Right renal pelvis (tissue), 4 donors: ENCODE results near the gene ASAH2. TPM values are rescaled to one million over a fixed set of nuclear protein-coding genes. Genes with fewer than 3 reads are reported as not detected.
"Not testable (repeated sequence)": the region's sequence is repeated elsewhere in the genome, so short reads cannot be mapped to it uniquely, and the experiment has no call there.

Source experiments
- DNase-seq, 4 donors: peaks; one replicate each; pipeline ENCODE4 v3.0.0-alpha.2; 2013; ENCODE audit warnings: low read depth in 4 of 4, low spot score in 3 of 4, missing footprints in 1 of 4
- polyA plus RNA-seq, 4 donors: library from polyadenylated mRNA; unstranded; fragments of 120-200 nt; gene quantifications; one replicate each; pipeline ENCODE4 v1.2.1, GENCODE V29; 2013; ENCODE audit not compliant: insufficient read length in 4 of 4

ASAH2 gene
- polyA plus RNA-seq, 4 donors, result 1.3 to 2.6 (median 2.4) TPM

DNA sequence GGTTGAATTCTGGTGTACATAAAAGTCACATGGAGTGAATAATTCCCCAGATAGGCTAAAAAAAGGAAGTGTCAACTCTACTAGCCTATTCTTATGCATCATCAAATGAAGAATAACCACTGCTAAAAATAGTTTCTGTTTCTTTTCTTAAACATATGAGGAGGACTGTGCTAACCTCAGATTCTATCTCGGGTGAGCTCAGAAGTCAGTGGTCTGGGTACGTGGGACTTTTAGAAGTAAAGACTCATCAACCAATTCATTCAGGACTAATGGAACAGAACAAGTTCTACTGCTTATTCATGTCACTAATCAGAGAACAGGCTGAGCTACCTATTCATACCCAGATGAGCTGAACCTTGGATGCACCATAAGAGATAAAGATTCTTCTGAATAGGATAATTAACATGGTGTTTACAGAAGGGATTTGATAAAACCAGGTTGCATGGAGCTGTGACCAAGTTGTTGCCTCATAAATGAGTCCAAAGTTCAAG is 9.5 kb upstream of the ASAH2 start:
- no peak for DNase-seq

DNA sequence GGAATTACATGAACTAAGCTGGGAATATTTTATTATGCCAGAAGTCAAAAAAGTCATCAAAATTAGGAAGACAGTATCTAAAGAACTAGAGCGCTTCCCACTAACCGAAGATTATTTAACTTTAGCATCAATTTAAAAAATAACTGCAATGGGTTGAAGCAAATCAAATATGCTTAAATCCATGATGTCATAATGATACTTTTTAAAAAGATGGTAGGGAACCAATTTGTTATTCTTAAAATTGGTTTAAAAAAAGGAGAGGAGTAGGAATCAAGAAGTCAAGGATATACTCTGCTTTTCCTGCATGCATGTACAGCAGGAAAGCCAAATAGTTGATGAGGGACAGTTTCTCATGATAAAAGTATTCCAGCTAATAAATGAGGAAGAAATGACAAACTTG is 3.2 kb upstream of the ASAH2 start:
- no peak for DNase-seq

GRCh38 chr10:50250096-50250854 is 1.0 kb downstream of the ASAH2 start:
- no peak for DNase-seq

DNA sequence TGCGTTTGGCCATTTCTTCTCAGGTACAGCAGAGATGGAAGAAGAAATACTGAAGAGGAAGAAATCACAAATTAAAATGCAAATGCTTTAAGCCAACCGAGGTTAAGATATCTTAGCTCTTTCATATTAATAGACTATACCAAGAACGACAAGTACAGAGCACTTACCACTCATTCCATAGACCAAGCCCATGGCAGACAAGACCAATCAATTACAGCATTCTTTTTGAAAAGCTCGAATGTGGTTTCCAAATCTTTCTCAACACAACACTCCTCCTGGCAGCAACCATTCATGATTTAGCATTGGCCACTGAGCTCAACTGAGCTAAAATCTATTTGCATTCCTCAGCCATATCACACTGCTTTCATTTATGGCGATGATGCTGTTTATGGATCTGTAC is 2.7 kb downstream of the ASAH2 start:
- DNase-seq, result no peak

DNA sequence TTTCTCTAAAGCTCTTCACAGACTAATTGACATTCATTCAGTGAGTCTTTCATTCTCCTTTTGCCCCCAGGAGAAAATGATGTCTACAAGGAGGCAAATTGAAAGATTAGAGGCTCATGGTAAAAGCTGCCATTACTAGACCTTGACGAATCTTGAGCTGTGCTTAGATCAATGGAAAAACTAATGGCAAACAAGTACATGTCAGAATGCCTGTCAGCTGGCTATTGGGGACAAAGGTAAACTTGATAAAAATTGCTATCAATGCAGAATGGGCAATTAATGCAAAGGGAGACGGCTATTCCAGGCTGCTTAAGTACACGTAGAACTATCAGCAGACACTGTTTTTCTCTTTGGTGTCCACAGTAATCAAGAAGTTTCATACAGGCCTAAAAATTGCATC is 3.3 kb downstream of the ASAH2 start:
- DNase-seq, result no peak

GRCh38 chr10:50244201-50244600 is 7.1 kb downstream of the ASAH2 start:
- DNase-seq, result no peak

GRCh38 chr10:50242777-50243176 is 8.5 kb downstream of the ASAH2 start:
- no peak for DNase-seq

DNA sequence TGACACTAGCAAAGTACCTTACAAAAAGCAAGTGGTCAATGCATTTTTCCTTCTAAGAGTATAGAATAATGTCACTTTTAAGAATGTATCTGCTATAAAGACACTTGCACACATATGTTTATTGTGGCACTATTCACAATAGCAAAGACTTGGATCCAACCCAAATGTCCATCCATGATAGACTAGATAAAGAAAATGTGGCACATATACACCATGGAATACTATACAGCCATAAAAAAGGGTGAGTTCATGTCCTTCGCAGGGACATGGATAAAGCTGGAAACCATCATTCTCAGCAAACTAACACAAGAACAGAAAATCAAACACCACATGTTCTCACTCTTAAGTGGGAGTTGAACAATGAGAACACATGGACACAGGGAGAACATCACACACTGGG is 9.8 kb downstream of the ASAH2 start:
- not testable (repeated sequence) for DNase-seq

GRCh38 chr10:50234486-50234885 is 16.8 kb downstream of the ASAH2 start:
- DNase-seq, result no peak

GRCh38 chr10:50232261-50232639 is 19.1 kb downstream of the ASAH2 start:
- no peak for DNase-seq

DNA sequence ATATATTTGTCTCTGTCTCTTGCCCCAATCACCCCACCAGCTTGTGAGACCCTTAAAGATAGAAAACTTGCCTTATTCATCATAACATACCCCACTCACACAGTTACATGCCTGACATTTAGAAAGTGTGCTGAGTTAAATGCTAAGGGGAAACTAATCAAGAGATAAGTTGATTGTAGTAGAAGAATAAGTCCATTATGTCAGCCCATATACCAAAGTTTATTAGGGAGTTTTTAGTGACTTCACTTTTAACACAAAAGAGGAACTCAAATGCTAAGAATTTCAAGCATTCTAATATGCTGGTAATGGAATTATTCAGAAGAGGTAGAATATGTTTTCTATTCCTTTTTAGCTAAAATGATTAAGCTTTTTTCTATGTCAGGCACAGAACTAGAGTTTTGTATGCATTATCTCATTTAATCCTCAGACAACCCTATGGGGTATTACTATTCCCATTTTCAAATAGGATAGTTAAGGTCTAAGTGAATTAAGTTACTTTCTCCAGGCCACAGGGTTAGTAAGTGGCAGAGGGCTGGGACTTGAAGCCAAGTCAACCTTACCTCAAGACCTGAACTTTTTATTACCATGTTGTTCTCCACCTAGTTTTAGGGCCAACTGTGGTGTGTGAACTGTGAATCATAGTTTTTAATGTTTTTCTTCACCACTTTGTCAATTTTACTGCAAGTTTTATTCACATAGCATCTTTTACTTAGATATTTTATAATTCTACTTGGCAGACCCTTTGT is 19.6 kb downstream of the ASAH2 start:
- DNase-seq, result no peak

- DNase-seq, result no peak
Observed at GRCh38 chr10:50229460-50229859, 21.9 kb downstream of the ASAH2 start.

GRCh38 chr10:50228672-50229071 is 22.6 kb downstream of the ASAH2 start:
- DNase-seq, result no peak

DNA sequence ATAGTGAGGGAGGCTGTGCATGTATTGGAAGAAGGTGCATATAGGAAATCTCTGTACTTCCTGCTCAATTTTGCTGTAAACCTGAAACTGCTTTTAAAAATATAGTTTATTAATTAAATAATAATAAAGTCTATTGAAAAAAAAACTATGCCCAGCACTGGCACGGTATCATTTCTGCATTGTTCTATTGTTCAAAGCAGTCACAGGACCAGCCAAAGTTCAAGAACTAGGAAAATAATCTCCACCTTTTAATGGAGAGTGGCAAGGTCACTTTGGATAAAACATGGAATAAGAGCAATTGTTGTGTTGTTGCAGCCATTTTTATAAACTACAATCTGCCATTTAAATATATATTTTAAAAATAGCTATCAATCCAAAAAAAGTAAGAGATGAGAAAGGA is 24.7 kb downstream of the ASAH2 start:
- no peak for DNase-seq

- DNase-seq, result peak; percentile 1 to 11 (median 10)
Observed at GRCh38 chr10:50224330-50224952, 26.9 kb downstream of the ASAH2 start.

DNA sequence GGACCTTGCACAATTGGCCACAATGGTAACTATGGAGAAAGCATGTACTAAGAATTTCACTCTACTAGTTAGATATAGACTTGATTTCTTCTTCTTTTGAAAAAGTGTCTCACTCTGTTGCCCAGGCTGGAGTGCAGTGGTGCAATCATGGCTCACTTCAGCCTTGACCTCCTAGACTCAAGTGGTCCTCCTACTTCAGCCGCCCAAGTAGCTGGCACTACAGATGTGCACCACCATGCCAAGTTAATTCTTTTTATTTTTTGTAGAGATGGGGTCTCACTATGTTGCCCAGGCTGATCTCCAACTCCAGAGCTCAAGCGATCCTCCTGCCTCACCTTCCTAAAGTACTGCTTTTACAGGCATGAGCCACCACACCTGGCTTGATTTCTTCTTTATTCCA is 29.1 kb downstream of the ASAH2 start:
- no peak for DNase-seq

- no peak for DNase-seq
Observed at GRCh38 chr10:50221470-50221869, 29.8 kb downstream of the ASAH2 start.

GRCh38 chr10:50219646-50220045 is 31.7 kb downstream of the ASAH2 start:
- DNase-seq, result no peak

DNA sequence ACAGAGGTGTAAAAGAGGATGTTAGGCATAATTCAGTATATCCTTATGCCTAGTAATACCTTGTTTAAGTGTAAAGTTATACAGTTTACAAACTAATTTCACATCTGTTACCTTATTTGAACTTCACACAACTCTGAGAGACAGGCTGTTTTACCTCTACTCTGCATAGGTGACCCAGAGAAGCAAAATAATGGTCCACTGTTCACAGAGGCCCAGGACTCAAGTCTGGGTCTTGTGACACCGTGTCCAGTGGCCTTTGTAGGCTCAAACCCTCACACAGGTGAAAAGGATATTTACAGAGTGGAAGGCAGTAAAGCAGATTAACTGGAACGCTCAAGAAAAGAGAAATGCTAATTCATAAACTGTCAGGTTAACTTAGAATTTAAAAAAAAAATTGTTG is 32.1 kb downstream of the ASAH2 start:
- no peak for DNase-seq

GRCh38 chr10:50216894-50217293 is 34.4 kb downstream of the ASAH2 start:
- no peak for DNase-seq

GRCh38 chr10:50216418-50216817 is 34.9 kb downstream of the ASAH2 start:
- no peak for DNase-seq

DNA sequence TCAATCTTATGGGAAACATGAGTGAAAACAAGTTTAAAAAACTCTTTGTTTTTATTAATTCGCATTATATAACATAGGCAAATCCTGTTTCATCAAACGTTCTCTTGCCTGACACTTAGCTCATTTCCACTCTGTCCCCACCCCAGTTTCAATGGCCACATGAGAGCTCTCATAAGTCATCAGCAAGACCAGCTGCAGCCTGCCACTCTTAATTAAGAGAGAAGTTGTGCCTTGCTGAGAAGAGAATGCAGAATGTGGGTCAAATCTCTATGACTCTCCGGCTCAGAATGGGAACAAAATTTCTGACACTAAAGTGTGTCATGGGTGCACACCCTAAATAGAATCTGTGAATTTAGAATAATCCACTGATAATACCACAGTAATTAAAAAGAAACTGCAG is 39.6 kb downstream of the ASAH2 start:
- no peak for DNase-seq
